ENCODE results near the gene LYSMD3. TPM values are rescaled to one million over a fixed set of nuclear protein-coding genes. Genes with fewer than 3 reads are reported as not detected.

The LYSMD3 gene
- total and polyA plus RNA-seq, 10 of the 15 experiments (the other 5 are each of a cell fraction or from before 2014, with no cell fraction given): 3.9 to 22.5 (median 12.6) TPM

- TF ChIP-seq WRNIP1 (IDR thresholded peaks at IDR 0.05; ENCODE audit: borderline replicate concordance, low read depth, low read length) (no peak), RCOR1 (conservative IDR thresholded peaks at IDR 0.05; ENCODE audit: low read depth, low read length) (no peak), FOS (IDR thresholded peaks at IDR 0.05; ENCODE audit: borderline replicate concordance, extremely low read depth, insufficient read length) (no peak), GABPA (IDR thresholded peaks at IDR 0.05; ENCODE audit: low read depth) (no peak), HDGF (IDR thresholded peaks at IDR 0.05) (no peak), LARP7 (IDR thresholded peaks at IDR 0.05) (no peak), BCLAF1 (IDR thresholded peaks at IDR 0.05) (no peak), EP300 (IDR thresholded peaks at IDR 0.05; ENCODE audit: borderline replicate concordance in 1 of 2, control insufficient read depth in 1 of 2, low read depth in 2 of 2, low read length in 2 of 2) (no peak), TCF7 (IDR thresholded peaks at IDR 0.05; ENCODE audit: borderline replicate concordance) (no peak), CUX1 (IDR thresholded peaks at IDR 0.05; ENCODE audit: insufficient replicate concordance, low read depth, low read length) (no peak), NR2C2 (IDR thresholded peaks at IDR 0.05; ENCODE audit: borderline replicate concordance, control insufficient read depth, insufficient read length, low read depth) (no peak), NRF1 (conservative IDR thresholded peaks at IDR 0.05; ENCODE audit: low read depth, low read length) (no peak), ATF2 (IDR thresholded peaks at IDR 0.05; ENCODE audit: low read length) (no peak), HDAC2 (IDR thresholded peaks at IDR 0.05) (no peak), MTA3 (IDR thresholded peaks at IDR 0.05; ENCODE audit: borderline replicate concordance, low read length) (no peak)
- H3K4me3 ChIP-seq: no peak overlapping the region
- H3K36me3 ChIP-seq (ENCODE audit: control insufficient read depth in 2 of 2, insufficient read depth in 2 of 2, low read length in 1 of 2): no peaks in the 10 kb centered on the region; a peak in 2 of 4 replicates
- no peaks in the 10 kb centered on the region for H3K79me2 ChIP-seq (ENCODE audit: control insufficient read depth, insufficient read depth, low read length)
- H2AFZ ChIP-seq (ENCODE audit: control insufficient read depth, low read depth, low read length): no peak overlapping the region
- CTCF ChIA-PET: no interaction called here
- H3K27me3 ChIP-seq (replicated peaks in 1 of 2; ENCODE audit: control insufficient read depth in 2 of 2, insufficient read depth in 2 of 2, low read length in 1 of 2): no peaks in the 10 kb centered on the region
- intact Hi-C loops (cut with micrococcal nuclease; ENCODE audit: unreplicated experiment): no loop called here
- BruUV-seq (replicated peaks): no TSS peak
- DNase-seq (ENCODE audit: low read depth, low spot score) (no peak), ATAC-seq (no peak), FAIRE-seq (no peak)
- no peak overlapping the region for H3K27ac ChIP-seq (ENCODE audit: control insufficient read depth, insufficient read depth)
- H3K9me3 ChIP-seq (replicated peaks; ENCODE audit: control insufficient read depth, insufficient read depth, low read length): no peaks in the 10 kb centered on the region
- H4K20me1 ChIP-seq (ENCODE audit: control insufficient read depth, insufficient read depth): no peaks in the 10 kb centered on the region
- no peaks in the 10 kb centered on the region for H3K4me1 ChIP-seq (ENCODE audit: control insufficient read depth, insufficient read depth, low read length)
- no peak overlapping the region for H3K9ac ChIP-seq (ENCODE audit: control insufficient read depth, insufficient read depth, low read length)
- in situ Hi-C loops (cut with MboI): no loop called here
- SMC1A ChIA-PET (ENCODE audit: uncharacterized antibody, unreplicated experiment): no interaction called here
- RAD21 ChIA-PET (ENCODE audit: unreplicated experiment): interaction anchor here (1.5 kb wide), 1 partner anchor 30 kb away, joined by 4 read pairs; no protein-coding TSS in a partner anchor
- H3K4me2 ChIP-seq (ENCODE audit: control insufficient read depth, insufficient read depth): no peak overlapping the region
- POLR2A ChIA-PET: no interaction called here
These were observed 23.2 kb downstream of the LYSMD3 start for GRCh38 chr5:90506221-90506620.
